Breast epithelium (tissue), 4 donors: ENCODE data around the gene PLXND1. TPM values are rescaled to one million over a fixed set of nuclear protein-coding genes. Genes with fewer than 3 reads are reported as not detected.
"Not testable (repeated sequence)": the region's sequence is repeated elsewhere in the genome, so short reads cannot be mapped to it uniquely, and the experiment has no call there.

Experiments used
- DNase-seq, 2 donors: peaks; one replicate each; pipeline ENCODE4 v3.0.0-alpha.2; 2019; ENCODE audit warnings: low spot score in 2 of 2
- H3K27ac ChIP-seq, 2 donors: fragments of 200-600 bp; sonication (generic) in 1 of 2; one replicate each; pipeline ENCODE4 v1.5.1; 2016 to 2019; ENCODE audit warnings: mild to moderate bottlenecking in 1 of 2
- H3K27me3 ChIP-seq, 2 donors: fragments of 200-600 bp; sonication (generic) in 1 of 2; one replicate each; pipeline versions ENCODE4 v1.5.1 to v1.6.0; 2017 to 2019; ENCODE audit warnings: control low read depth in 1 of 2, mild to moderate bottlenecking in 1 of 2
- H3K36me3 ChIP-seq: fragments of 200-600 bp; one replicate; pipeline ENCODE4 v1.5.1; 2019
- H3K4me1 ChIP-seq, 2 donors: fragments of 200-600 bp; sonication (generic); one replicate each; pipeline ENCODE4 v1.5.1; 2016 to 2019; ENCODE audit warnings: control low read depth in 1 of 2
- H3K4me3 ChIP-seq, 3 donors: fragments of 200-600 bp; sonication (generic); 1 replicate in 2 of 3; 2 replicates in 1 of 3; pipeline ENCODE4 v1.5.1; 2016 to 2019; ENCODE audit warnings: mild to moderate bottlenecking in 3 of 3, moderate library complexity in 2 of 3
- H3K9me3 ChIP-seq, 2 donors: fragments of 200-600 bp; sonication (generic) in 1 of 2; one replicate each; pipeline ENCODE4 v1.5.1; 2016 to 2019; ENCODE audit warnings: control low read depth in 1 of 2
- CTCF ChIP-seq, 3 donors: fragments of 450-650 bp; IDR thresholded peaks; one replicate each; pipeline ENCODE4 v1.5.1; 2016 to 2017; ENCODE audit warnings: antibody characterized with exemption in 3 of 3, mild to moderate bottlenecking in 3 of 3, moderate library complexity in 3 of 3
- POLR2A ChIP-seq: fragments of 450-650 bp; IDR thresholded peaks from one replicate; pipeline ENCODE4 v1.6.1; 2016; ENCODE audit warnings: antibody characterized with exemption, mild to moderate bottlenecking, moderate library complexity
- POLR2AphosphoS5 ChIP-seq, 3 donors: sonication (generic); formaldehyde crosslinking; IDR thresholded peaks; one replicate each; pipeline ENCODE4 v1.6.1; 2017; ENCODE audit warnings: antibody characterized with exemption in 3 of 3
- intact Hi-C: fragments of 100-400 bp; cut with DNase I; formaldehyde crosslinking; loops from one replicate; pipeline ENCODE4 v1.15.1; 2023; ENCODE audit warnings: low total_unique reads
- total RNA-seq, 3 donors: library from RNA; depleted of rRNA; stranded (reverse); fragments of >200 nt; gene quantifications; one replicate each; pipeline ENCODE4 v1.1.0, GENCODE V29; 2016

Gene PLXND1
- total RNA-seq, 3 donors from 2014 or later: 53.6 to 187 (median 118) TPM

DNA sequence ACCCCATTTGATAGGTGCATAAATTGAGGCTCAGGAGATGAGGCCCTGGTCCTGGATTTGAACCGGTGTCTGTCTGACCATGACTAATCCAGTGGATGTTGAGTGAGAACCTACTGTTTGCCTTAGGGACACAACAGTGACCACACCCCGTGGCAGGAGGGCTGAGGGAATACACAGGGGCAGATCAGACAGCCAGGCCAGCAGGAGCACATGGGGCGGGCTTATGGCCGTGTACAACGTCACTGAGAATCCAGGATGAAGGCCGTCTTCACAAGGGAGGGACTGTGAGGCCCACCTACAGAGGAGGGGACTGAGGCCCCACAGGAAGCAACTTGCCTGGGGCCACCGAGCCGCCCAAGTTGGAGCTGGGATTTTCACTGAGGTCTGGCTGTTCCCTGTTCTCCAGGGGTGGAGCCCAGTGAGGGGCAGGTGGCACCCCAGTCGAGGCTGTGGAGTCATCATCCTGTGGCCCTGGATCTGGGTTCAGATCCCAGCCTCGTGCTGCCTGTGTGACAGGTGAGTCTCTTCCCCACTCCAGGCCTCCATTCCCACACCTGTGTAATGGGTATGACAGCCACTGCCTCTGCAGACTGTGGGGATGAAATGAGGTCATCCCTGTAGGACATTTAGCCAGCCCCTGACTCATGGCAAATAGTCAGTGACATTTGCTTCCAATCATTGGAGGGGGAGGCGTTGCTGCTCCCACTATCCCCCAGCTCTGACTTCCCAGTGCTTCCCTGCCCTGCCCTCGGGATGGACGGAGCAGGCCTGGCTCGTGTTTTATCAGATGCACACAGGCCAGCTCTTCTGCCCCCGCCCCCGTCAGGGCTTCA lies 6.3 kb upstream of the PLXND1 start:
- Histone ChIP-seq H3K27me3 (no peaks in the 10 kb centered on the region), H3K36me3 (no peaks in the 10 kb centered on the region), H3K4me1 (peaks cover 0 to 6% of the 10 kb centered on the region in 2 donors), H3K27ac (peak overlapping the region in 1 of 2 donors; percentile 72), H3K4me3 (no peak overlapping the region), H3K9me3 (no peaks in the 10 kb centered on the region)
- TF ChIP-seq POLR2AphosphoS5 (IDR thresholded peaks at IDR 0.05) (no peak), CTCF (IDR thresholded peaks at IDR 0.05) (no peak), POLR2A (no peak)
- no peak for DNase-seq
- intact Hi-C loops: no loop called here

- Histone ChIP-seq H3K9me3 (no peaks in the 10 kb centered on the region), H3K36me3 (no peaks in the 10 kb centered on the region), H3K27me3 (no peaks in the 10 kb centered on the region), H3K4me3 (peak overlapping the region in 1 of 3 donors; percentile 35), H3K4me1 (peaks cover 0 to 6% of the 10 kb centered on the region in 2 donors), H3K27ac (peak overlapping the region; percentile 33 to 72)
- no peak for DNase-seq
- TF ChIP-seq POLR2A (no peak), CTCF (IDR thresholded peaks at IDR 0.05) (no peak), POLR2AphosphoS5 (IDR thresholded peaks at IDR 0.05) (peak in 1 of 3 donors; percentile 8)
- intact Hi-C loops: no loop called here
Observed at GRCh38 chr3:129611812-129612533, 5.5 kb upstream of the PLXND1 start.

GRCh38 chr3:129611446-129611800 lies 4.9 kb upstream of the PLXND1 start:
- Histone ChIP-seq H3K4me1 (peaks cover 0 to 6% of the 10 kb centered on the region in 2 donors), H3K4me3 (no peak overlapping the region), H3K9me3 (no peaks in the 10 kb centered on the region), H3K27me3 (no peaks in the 10 kb centered on the region), H3K27ac (peak overlapping the region; percentile 33 to 72), H3K36me3 (no peaks in the 10 kb centered on the region)
- TF ChIP-seq POLR2A (no peak), POLR2AphosphoS5 (IDR thresholded peaks at IDR 0.05) (no peak), CTCF (IDR thresholded peaks at IDR 0.05) (no peak)
- DNase-seq: no peak
- intact Hi-C loops: no loop called here

DNA sequence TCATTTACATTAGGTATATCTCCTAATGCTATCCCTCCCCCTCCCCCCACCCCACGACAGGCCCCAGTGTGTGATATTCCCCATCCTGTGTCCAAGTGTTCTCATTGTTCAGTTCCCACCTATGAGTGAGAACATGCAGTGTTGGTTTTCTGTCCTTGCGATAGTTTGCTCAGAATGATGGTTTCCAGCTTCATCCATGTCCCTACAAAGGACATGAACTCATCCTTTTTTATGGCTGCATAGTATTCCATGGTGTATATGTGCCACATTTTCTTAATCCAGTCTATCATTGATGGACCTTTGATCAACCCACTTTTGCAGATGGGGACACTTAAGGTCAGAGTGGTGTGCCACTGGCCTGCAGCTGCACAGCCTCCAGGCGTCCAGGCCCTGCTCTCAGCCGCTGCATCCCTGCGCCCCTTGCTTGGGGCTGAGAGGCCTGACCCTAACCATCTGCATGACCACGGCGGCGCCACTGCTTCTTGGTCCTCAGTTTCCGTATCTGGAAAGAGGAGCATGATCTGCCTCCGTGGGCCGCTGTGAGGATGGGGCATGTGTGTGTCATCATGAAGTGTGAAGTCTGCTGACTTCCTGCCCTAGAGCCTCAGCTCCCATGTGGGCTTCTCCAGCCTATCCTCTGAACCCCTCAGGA lies 4.4 kb upstream of the PLXND1 start:
- H3K36me3 ChIP-seq, H3K9me3 ChIP-seq, DNase-seq, H3K4me1 ChIP-seq, intact Hi-C loops, H3K27me3 ChIP-seq, H3K4me3 ChIP-seq: not testable (repeated sequence)
- H3K27ac ChIP-seq: peak overlapping the region in 1 of 2 donors; percentile 72

DNA sequence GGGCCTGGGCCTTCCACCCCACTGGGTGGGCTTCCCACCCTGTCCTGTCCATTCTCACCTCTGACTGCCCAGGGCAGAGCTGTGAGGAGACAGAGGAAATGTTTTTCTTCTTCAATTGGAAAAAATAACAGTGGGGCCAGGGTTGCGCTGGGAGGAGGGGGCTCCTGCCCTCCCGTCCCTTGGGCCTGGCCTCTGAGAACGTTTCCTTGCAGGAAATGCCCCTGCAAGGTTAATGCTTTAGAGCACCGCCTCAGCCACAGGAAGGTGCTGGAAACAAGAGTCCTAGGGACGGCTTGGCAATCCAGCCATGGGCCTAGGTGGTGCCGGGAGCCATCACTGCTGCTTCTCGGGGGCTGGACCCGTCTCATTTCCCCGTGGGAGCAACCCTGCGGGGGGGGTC lies 3.8 kb upstream of the PLXND1 start:
- peaks cover 0 to 12% of the 10 kb centered on the region in 2 donors for H3K4me1 ChIP-seq
- H3K4me3 ChIP-seq: no peak overlapping the region

More for the DNA sequence above, 3.8 kb upstream of the PLXND1 start:
- Histone ChIP-seq H3K27ac (peak overlapping the region in 1 of 2 donors; percentile 16), H3K27me3 (no peaks in the 10 kb centered on the region), H3K36me3 (no peaks in the 10 kb centered on the region), H3K9me3 (no peaks in the 10 kb centered on the region)
- TF ChIP-seq POLR2A (no peak), POLR2AphosphoS5 (IDR thresholded peaks at IDR 0.05) (no peak), CTCF (IDR thresholded peaks at IDR 0.05) (no peak)
- DNase-seq: no peak
- intact Hi-C loops: no loop called here
